ENCODE results near the gene PTK7.

Gene PTK7

GRCh38 chr6:43180985-43181384 lies 104.9 kb downstream of the PTK7 start:
- no peak overlapping the region for H2AFZ ChIP-seq (ENCODE audit: low read depth, low read length)
- H3K36me3 ChIP-seq (ENCODE audit: insufficient read depth, low read length) = peaks cover 40% of the 10 kb centered on the region
- peak overlapping the region; percentile 55 for H3K4me3 ChIP-seq (ENCODE audit: low read length)
- peaks cover 15% of the 10 kb centered on the region for H3K4me1 ChIP-seq (ENCODE audit: insufficient read depth, low read length)
- H3K27me3 ChIP-seq (ENCODE audit: insufficient read depth, low read length) = no peaks in the 10 kb centered on the region
- H3K9me3 ChIP-seq (ENCODE audit: low read length) = peaks cover 2% of the 10 kb centered on the region

GRCh38 chr6:43181621-43181941 lies 105.5 kb downstream of the PTK7 start:
- Histone ChIP-seq H3K27me3 (ENCODE audit: insufficient read depth, low read length) (no peaks in the 10 kb centered on the region), H2AFZ (ENCODE audit: low read depth, low read length) (peak overlapping the region; percentile 42), H3K36me3 (ENCODE audit: insufficient read depth, low read length) (peaks cover 40% of the 10 kb centered on the region), H3K4me3 (ENCODE audit: low read length) (peak overlapping the region; percentile 55), H3K4me1 (ENCODE audit: insufficient read depth, low read length) (peaks cover 15% of the 10 kb centered on the region), H3K9me3 (ENCODE audit: low read length) (peaks cover 7% of the 10 kb centered on the region)

GRCh38 chr6:43181942-43182860 lies 106.1 kb downstream of the PTK7 start, which contains the start of gene CUL9:
CUL9 (plus strand) TSS chr6:43182196; CDS start chr6:43184311, 2,115 bp downstream.
- H3K36me3 ChIP-seq (ENCODE audit: insufficient read depth, low read length) = peaks cover 43% of the 10 kb centered on the region
- no peaks in the 10 kb centered on the region for H3K27me3 ChIP-seq (ENCODE audit: insufficient read depth, low read length)
- peaks cover 12% of the 10 kb centered on the region for H3K9me3 ChIP-seq (ENCODE audit: low read length)
- H3K4me3 ChIP-seq (ENCODE audit: low read length) = peak within 1 kb of the TSS; percentile 55
- peak within 1 kb of the TSS; percentile 42 for H2AFZ ChIP-seq (ENCODE audit: low read depth, low read length)
- H3K4me1 ChIP-seq (ENCODE audit: insufficient read depth, low read length) = peaks cover 15% of the 10 kb centered on the region

GRCh38 chr6:43183441-43183840 lies 107.3 kb downstream of the PTK7 start:
- Histone ChIP-seq H3K4me1 (ENCODE audit: insufficient read depth, low read length) (peaks cover 15% of the 10 kb centered on the region), H2AFZ (ENCODE audit: low read depth, low read length) (no peak overlapping the region), H3K4me3 (ENCODE audit: low read length) (no peak overlapping the region), H3K36me3 (ENCODE audit: insufficient read depth, low read length) (peaks cover 46% of the 10 kb centered on the region), H3K9me3 (ENCODE audit: low read length) (peaks cover 15% of the 10 kb centered on the region), H3K27me3 (ENCODE audit: insufficient read depth, low read length) (no peaks in the 10 kb centered on the region)

GRCh38 chr6:43184268-43184985 lies 108.3 kb downstream of the PTK7 start:
- no peak overlapping the region for H2AFZ ChIP-seq (ENCODE audit: low read depth, low read length)
- no peak overlapping the region for H3K4me3 ChIP-seq (ENCODE audit: low read length)
- H3K9me3 ChIP-seq (ENCODE audit: low read length) = peaks cover 15% of the 10 kb centered on the region
- no peaks in the 10 kb centered on the region for H3K27me3 ChIP-seq (ENCODE audit: insufficient read depth, low read length)
- H3K4me1 ChIP-seq (ENCODE audit: insufficient read depth, low read length) = peaks cover 15% of the 10 kb centered on the region
- H3K36me3 ChIP-seq (ENCODE audit: insufficient read depth, low read length) = peaks cover 38% of the 10 kb centered on the region

GRCh38 chr6:43185391-43185985 lies 109.4 kb downstream of the PTK7 start:
- no peaks in the 10 kb centered on the region for H3K27me3 ChIP-seq (ENCODE audit: insufficient read depth, low read length)
- peaks cover 15% of the 10 kb centered on the region for H3K4me1 ChIP-seq (ENCODE audit: insufficient read depth, low read length)
- no peak overlapping the region for H2AFZ ChIP-seq (ENCODE audit: low read depth, low read length)
- no peak overlapping the region for H3K4me3 ChIP-seq (ENCODE audit: low read length)
- peaks cover 40% of the 10 kb centered on the region for H3K36me3 ChIP-seq (ENCODE audit: insufficient read depth, low read length)
- peaks cover 15% of the 10 kb centered on the region for H3K9me3 ChIP-seq (ENCODE audit: low read length)

GRCh38 chr6:43186019-43186418 lies 109.9 kb downstream of the PTK7 start:
- Histone ChIP-seq H3K9me3 (ENCODE audit: low read length) (peaks cover 15% of the 10 kb centered on the region), H3K27me3 (ENCODE audit: insufficient read depth, low read length) (no peaks in the 10 kb centered on the region), H3K4me1 (ENCODE audit: insufficient read depth, low read length) (peaks cover 11% of the 10 kb centered on the region), H3K36me3 (ENCODE audit: insufficient read depth, low read length) (peaks cover 38% of the 10 kb centered on the region), H2AFZ (ENCODE audit: low read depth, low read length) (no peak overlapping the region), H3K4me3 (ENCODE audit: low read length) (no peak overlapping the region)

- Histone ChIP-seq H3K36me3 (ENCODE audit: insufficient read depth, low read length) (peaks cover 38% of the 10 kb centered on the region), H2AFZ (ENCODE audit: low read depth, low read length) (no peak overlapping the region), H3K27me3 (ENCODE audit: insufficient read depth, low read length) (no peaks in the 10 kb centered on the region), H3K9me3 (ENCODE audit: low read length) (peaks cover 15% of the 10 kb centered on the region), H3K4me3 (ENCODE audit: low read length) (no peak overlapping the region), H3K4me1 (ENCODE audit: insufficient read depth, low read length) (peaks cover 5% of the 10 kb centered on the region)
These were observed 110.6 kb downstream of the PTK7 start for GRCh38 chr6:43186706-43187105.

GRCh38 chr6:43187821-43188220 lies 111.7 kb downstream of the PTK7 start:
- Histone ChIP-seq H2AFZ (ENCODE audit: low read depth, low read length) (no peak overlapping the region), H3K27me3 (ENCODE audit: insufficient read depth, low read length) (no peaks in the 10 kb centered on the region), H3K36me3 (ENCODE audit: insufficient read depth, low read length) (peaks cover 39% of the 10 kb centered on the region), H3K4me3 (ENCODE audit: low read length) (no peak overlapping the region), H3K9me3 (ENCODE audit: low read length) (peaks cover 15% of the 10 kb centered on the region), H3K4me1 (ENCODE audit: insufficient read depth, low read length) (no peaks in the 10 kb centered on the region)

GRCh38 chr6:43188426-43188825 lies 112.3 kb downstream of the PTK7 start:
- H2AFZ ChIP-seq (ENCODE audit: low read depth, low read length) = no peak overlapping the region
- peaks cover 15% of the 10 kb centered on the region for H3K9me3 ChIP-seq (ENCODE audit: low read length)
- peaks cover 44% of the 10 kb centered on the region for H3K36me3 ChIP-seq (ENCODE audit: insufficient read depth, low read length)
- no peaks in the 10 kb centered on the region for H3K4me1 ChIP-seq (ENCODE audit: insufficient read depth, low read length)
- H3K4me3 ChIP-seq (ENCODE audit: low read length) = no peak overlapping the region
- no peaks in the 10 kb centered on the region for H3K27me3 ChIP-seq (ENCODE audit: insufficient read depth, low read length)

GRCh38 chr6:43189776-43190304 lies 113.7 kb downstream of the PTK7 start:
- Histone ChIP-seq H3K36me3 (ENCODE audit: insufficient read depth, low read length) (peaks cover 44% of the 10 kb centered on the region), H3K9me3 (ENCODE audit: low read length) (peaks cover 15% of the 10 kb centered on the region), H3K4me1 (ENCODE audit: insufficient read depth, low read length) (no peaks in the 10 kb centered on the region), H2AFZ (ENCODE audit: low read depth, low read length) (no peak overlapping the region), H3K27me3 (ENCODE audit: insufficient read depth, low read length) (no peaks in the 10 kb centered on the region), H3K4me3 (ENCODE audit: low read length) (no peak overlapping the region)

GRCh38 chr6:43192911-43193310 lies 116.8 kb downstream of the PTK7 start:
- no peak overlapping the region for H3K4me3 ChIP-seq (ENCODE audit: low read length)
- peaks cover 26% of the 10 kb centered on the region for H3K36me3 ChIP-seq (ENCODE audit: insufficient read depth, low read length)

GRCh38 chr6:43193929-43194328 lies 117.8 kb downstream of the PTK7 start:
- Histone ChIP-seq H3K9me3 (ENCODE audit: low read length) (no peaks in the 10 kb centered on the region), H3K36me3 (ENCODE audit: insufficient read depth, low read length) (peaks cover 24% of the 10 kb centered on the region), H3K27me3 (ENCODE audit: insufficient read depth, low read length) (no peaks in the 10 kb centered on the region), H3K4me1 (ENCODE audit: insufficient read depth, low read length) (no peaks in the 10 kb centered on the region), H2AFZ (ENCODE audit: low read depth, low read length) (no peak overlapping the region), H3K4me3 (ENCODE audit: low read length) (no peak overlapping the region)

More at GRCh38 chr6:43192911-43193310, 116.8 kb downstream of the PTK7 start:
- H2AFZ ChIP-seq (ENCODE audit: low read depth, low read length) = no peak overlapping the region
- H3K4me1 ChIP-seq (ENCODE audit: insufficient read depth, low read length) = no peaks in the 10 kb centered on the region
- no peaks in the 10 kb centered on the region for H3K27me3 ChIP-seq (ENCODE audit: insufficient read depth, low read length)
- H3K9me3 ChIP-seq (ENCODE audit: low read length) = no peaks in the 10 kb centered on the region
